T-cell (primary cell): Measurements from ENCODE around the gene PROX1. TPM values are rescaled to one million over a fixed set of nuclear protein-coding genes. Genes with fewer than 3 reads are reported as not detected.

Source experiments
- ATAC-seq, 4 experiments: fragments of 200-7000 bp in 3 of 4; fragments of 150-1000 bp in 1 of 4; cut with Tn5 transposase; replicated peaks in 1 of 4; 1 replicate in 3 of 4; 2 replicates in 1 of 4; pipeline ENCODE4 v1.10.0; 2021; ENCODE audit warnings: moderate library complexity in 3 of 4, mild to moderate bottlenecking in 2 of 4, moderate number of reproducible peaks in 1 of 4
- CTCF ChIA-PET, 2 donors: fragments of 300-600 bp; sonication (Branson Sonifier 250); formaldehyde crosslinking; loops; one replicate each; lab custom pipeline; 2022; ENCODE audit warnings: antibody characterized with exemption in 2 of 2; lab: Charles Lee
- POLR2A ChIA-PET, 2 donors: fragments of 300-600 bp; sonication (Branson Sonifier 250); formaldehyde crosslinking; loops; one replicate each; lab custom pipeline; 2022; ENCODE audit warnings: antibody characterized with exemption in 2 of 2; lab: Charles Lee
- DNase-seq, 35 experiments: peaks; one replicate each; pipeline versions ENCODE4 v3.0.0 to v3.0.0-alpha.2; 2013 to 2023
- H3K27ac ChIP-seq: one replicate; pipeline ENCODE4 v1.5.1; 2013; ENCODE audit warnings: low read length
- H3K27me3 ChIP-seq, 2 experiments: replicated peaks in 1 of 2; 1 replicate in 1 of 2; 2 replicates in 1 of 2; pipeline versions ENCODE4 v1.6.1 to v1.7.0; 2013; ENCODE audit warnings: low read length in 1 of 2, mixed read lengths in 1 of 2; ENCODE audit not compliant: control insufficient read depth in 2 of 2, insufficient read depth in 2 of 2; ENCODE audit errors: extremely low read depth in 1 of 2
- H3K36me3 ChIP-seq, 2 donors: 1 replicate in 1 of 2; 2 replicates in 1 of 2; pipeline versions ENCODE4 v1.6.1 to v1.7.0; 2013; ENCODE audit warnings: low read length in 1 of 2; ENCODE audit not compliant: control insufficient read depth in 2 of 2, insufficient read depth in 1 of 2; ENCODE audit errors: extremely low read depth in 1 of 2
- H3K4me1 ChIP-seq, 2 experiments: 1 replicate in 1 of 2; 2 replicates in 1 of 2; pipeline versions ENCODE4 v1.6.1 to v1.7.0; 2013; ENCODE audit warnings: low read length in 2 of 2, mixed read lengths in 1 of 2; ENCODE audit not compliant: insufficient read depth in 2 of 2, control insufficient read depth in 1 of 2; ENCODE audit errors: extremely low read depth in 1 of 2
- H3K4me3 ChIP-seq, 2 donors: 1 replicate in 1 of 2; 2 replicates in 1 of 2; pipeline versions ENCODE4 v1.5.1 to v1.7.0; 2013; ENCODE audit warnings: mild to moderate bottlenecking in 2 of 2, low read length in 1 of 2, moderate library complexity in 1 of 2; ENCODE audit not compliant: control insufficient read depth in 1 of 2; ENCODE audit errors: extremely low read depth in 1 of 2
- H3K9me3 ChIP-seq: 2 replicates; pipeline ENCODE4 v1.7.0; 2013
- H3K27ac Mint-ChIP-seq, 2 donors: one replicate each; pipeline ENCODE4 v1.8.0; 2020 to 2021; ENCODE audit warnings: mild to moderate bottlenecking in 2 of 2, mixed read lengths in 2 of 2
- H3K27me3 Mint-ChIP-seq, 2 donors: one replicate each; pipeline ENCODE4 v1.8.0; 2021 to 2022; ENCODE audit warnings: mixed read lengths in 2 of 2
- H3K36me3 Mint-ChIP-seq: one replicate; pipeline ENCODE4 v1.8.0; 2021; ENCODE audit warnings: mixed read lengths
- H3K4me1 Mint-ChIP-seq, 3 donors: one replicate each; pipeline ENCODE4 v1.8.0; 2020 to 2022; ENCODE audit warnings: mixed read lengths in 3 of 3, mild to moderate bottlenecking in 1 of 3
- H3K4me3 Mint-ChIP-seq, 3 donors: one replicate each; pipeline ENCODE4 v1.8.0; 2020 to 2022; ENCODE audit warnings: mild to moderate bottlenecking in 3 of 3, mixed read lengths in 3 of 3, moderate library complexity in 3 of 3
- H3K9me3 Mint-ChIP-seq, 3 donors: one replicate each; pipeline ENCODE4 v1.8.0; 2020 to 2022; ENCODE audit warnings: mixed read lengths in 3 of 3
- WGBS: methylation state at CpG from one replicate; pipeline ENCODE4 v1.1.5; 2013; ENCODE audit warnings: missing lambda C conversion rate; ENCODE audit not compliant: insufficient coverage; 5-methylcytosine and 5-hydroxymethylcytosine counted together
- total RNA-seq, 35 experiments: library from RNA in 6 of 35; stranded (reverse) in 6 of 35; fragments of 120-200 nt in 1 of 35; gene quantifications; one replicate each; pipeline versions ENCODE4 v1.2.1 to v1.2.4 and lab custom pipeline; 2013 to 2026

PROX1 gene
- total RNA-seq, 5 donors from 2014 or later (not counting 1 experiment from before 2014, with no cell fraction given), result 0.22 to 0.75 (median 0.29) TPM; not detected in 1

GRCh38 chr1:213962508-213962907 is 25.3 kb upstream of the PROX1 start:
- H3K27me3 ChIP-seq, result no peaks in the 10 kb centered on the region
- H3K27ac ChIP-seq, result no peak overlapping the region
- peaks cover 2 to 3% of the 10 kb centered on the region in 2 donors for H3K27me3 Mint-ChIP-seq
- WGBS, result no CpG with 5 or more reads among the region's 1 CpG
- no peaks in the 10 kb centered on the region for H3K4me1 Mint-ChIP-seq
- no peak overlapping the region for H3K4me3 ChIP-seq
- H3K36me3 ChIP-seq, result no peaks in the 10 kb centered on the region
- no peaks in the 10 kb centered on the region for H3K36me3 Mint-ChIP-seq
- H3K4me1 ChIP-seq, result no peaks in the 10 kb centered on the region
- ChIA-PET CTCF (interaction anchor here in 1 of 2 donors (0.8 kb wide), 1 partner anchor 8 kb away, joined by 3 read pairs; no protein-coding TSS in a partner anchor), POLR2A (interaction anchor here in 1 of 2 donors (0.6 kb wide), 1 partner anchor 658 kb away, joined by 3 read pairs; no protein-coding TSS in a partner anchor)
- H3K27ac Mint-ChIP-seq, result no peak overlapping the region
- H3K9me3 Mint-ChIP-seq, result peaks cover 0 to 14% (median 1%) of the 10 kb centered on the region in 3 donors
- H3K9me3 ChIP-seq, result no peaks in the 10 kb centered on the region
- no peak for ATAC-seq
- no peak for DNase-seq
- no peak overlapping the region for H3K4me3 Mint-ChIP-seq

GRCh38 chr1:213966122-213966521 is 21.7 kb upstream of the PROX1 start:
- Histone ChIP-seq H3K27ac (no peak overlapping the region), H3K9me3 (no peaks in the 10 kb centered on the region), H3K4me3 (no peak overlapping the region), H3K36me3 (no peaks in the 10 kb centered on the region), H3K27me3 (peaks cover 0 to 2% of the 10 kb centered on the region in 2 experiments), H3K4me1 (no peaks in the 10 kb centered on the region)
- no CpG with 5 or more reads among the region's 5 CpGs for WGBS
- Mint-ChIP-seq H3K9me3 (peaks cover 0 to 11% (median 0%) of the 10 kb centered on the region in 3 donors), H3K4me3 (no peak overlapping the region), H3K27me3 (peaks cover 7 to 18% of the 10 kb centered on the region in 2 donors), H3K27ac (no peak overlapping the region), H3K4me1 (no peaks in the 10 kb centered on the region), H3K36me3 (no peaks in the 10 kb centered on the region)
- no peak for ATAC-seq
- no peak for DNase-seq
- POLR2A ChIA-PET, result no interaction called here
- CTCF ChIA-PET, result interaction anchor here in 1 of 2 donors (0.5 kb wide), 1 partner anchor 1539 kb away, joined by 3 read pairs; no protein-coding TSS in a partner anchor

- CTCF ChIA-PET, result no interaction called here
Observed at GRCh38 chr1:213968146-213968825, 19.5 kb upstream of the PROX1 start.

GRCh38 chr1:213969958-213970555 is 17.7 kb upstream of the PROX1 start:
- no peak overlapping the region for H3K4me3 ChIP-seq
- H3K27ac ChIP-seq, result no peak overlapping the region
- H3K9me3 ChIP-seq, result no peaks in the 10 kb centered on the region
- H3K36me3 ChIP-seq, result no peaks in the 10 kb centered on the region
- Mint-ChIP-seq H3K27me3 (peaks cover 7 to 26% of the 10 kb centered on the region in 2 donors), H3K27ac (no peak overlapping the region), H3K36me3 (no peaks in the 10 kb centered on the region), H3K4me1 (no peaks in the 10 kb centered on the region), H3K9me3 (no peaks in the 10 kb centered on the region), H3K4me3 (no peak overlapping the region)
- H3K27me3 ChIP-seq, result peaks cover 0 to 8% of the 10 kb centered on the region in 2 experiments
- WGBS, result 53% methylated on average over 2 of the region's 2 CpGs
- POLR2A ChIA-PET, result no interaction called here
- CTCF ChIA-PET, result no interaction called here
- no peaks in the 10 kb centered on the region for H3K4me1 ChIP-seq
- DNase-seq, result no peak
- no peak for ATAC-seq

More at GRCh38 chr1:213968146-213968825, 19.5 kb upstream of the PROX1 start:
- Mint-ChIP-seq H3K4me1 (no peaks in the 10 kb centered on the region), H3K9me3 (no peaks in the 10 kb centered on the region), H3K27me3 (peaks cover 7 to 27% of the 10 kb centered on the region in 2 donors), H3K27ac (no peak overlapping the region), H3K36me3 (no peaks in the 10 kb centered on the region), H3K4me3 (no peak overlapping the region)
- POLR2A ChIA-PET, result interaction anchor here in 1 of 2 donors (0.5 to 0.6 kb wide), 2 partner anchors 141 to 152 kb away, joined by 3 read pairs; no protein-coding TSS in a partner anchor
- DNase-seq (no peak), ATAC-seq (no peak)
- H3K4me3 ChIP-seq, result no peak overlapping the region
- WGBS, result 38% methylated on average over 2 of the region's 4 CpGs
- H3K36me3 ChIP-seq, result no peaks in the 10 kb centered on the region
- no peak overlapping the region for H3K27ac ChIP-seq
- no peaks in the 10 kb centered on the region for H3K9me3 ChIP-seq
- H3K4me1 ChIP-seq, result no peaks in the 10 kb centered on the region
- peaks cover 0 to 2% of the 10 kb centered on the region in 2 experiments for H3K27me3 ChIP-seq

DNA sequence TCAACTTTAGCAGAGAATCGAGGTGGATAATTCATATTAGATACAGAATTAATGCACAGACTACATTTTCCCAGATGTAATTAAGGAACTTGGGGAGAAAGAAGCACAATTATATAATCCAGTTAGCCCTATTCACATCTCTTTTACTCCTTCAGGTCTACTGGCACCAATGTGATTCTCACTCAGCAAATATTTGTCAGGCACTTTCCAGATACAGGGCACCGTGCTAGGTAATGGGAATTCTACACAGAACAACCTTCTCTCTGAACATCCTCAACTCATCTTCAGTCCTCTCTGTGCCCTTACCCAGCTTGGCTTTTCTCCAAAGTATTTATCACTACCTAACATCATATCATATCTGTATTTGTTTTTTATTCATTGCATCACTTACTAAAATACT is 15.6 kb upstream of the PROX1 start:
- ChIA-PET CTCF (no interaction called here), POLR2A (interaction anchor here in 1 of 2 donors (0.6 kb wide), 1 partner anchor 100 kb away, joined by 3 read pairs; no protein-coding TSS in a partner anchor)
- Mint-ChIP-seq H3K27me3 (peaks cover 16 to 34% of the 10 kb centered on the region in 2 donors), H3K36me3 (no peaks in the 10 kb centered on the region), H3K9me3 (no peaks in the 10 kb centered on the region), H3K27ac (no peak overlapping the region), H3K4me1 (no peaks in the 10 kb centered on the region), H3K4me3 (no peak overlapping the region)
- DNase-seq (no peak), ATAC-seq (no peak)
- no peaks in the 10 kb centered on the region for H3K4me1 ChIP-seq
- H3K27ac ChIP-seq, result no peak overlapping the region
- no peaks in the 10 kb centered on the region for H3K36me3 ChIP-seq
- H3K9me3 ChIP-seq, result no peaks in the 10 kb centered on the region
- H3K4me3 ChIP-seq, result no peak overlapping the region
- H3K27me3 ChIP-seq, result peaks cover 2 to 12% of the 10 kb centered on the region in 2 experiments
- 100% methylated on average over 1 of the region's 2 CpGs for WGBS

DNA sequence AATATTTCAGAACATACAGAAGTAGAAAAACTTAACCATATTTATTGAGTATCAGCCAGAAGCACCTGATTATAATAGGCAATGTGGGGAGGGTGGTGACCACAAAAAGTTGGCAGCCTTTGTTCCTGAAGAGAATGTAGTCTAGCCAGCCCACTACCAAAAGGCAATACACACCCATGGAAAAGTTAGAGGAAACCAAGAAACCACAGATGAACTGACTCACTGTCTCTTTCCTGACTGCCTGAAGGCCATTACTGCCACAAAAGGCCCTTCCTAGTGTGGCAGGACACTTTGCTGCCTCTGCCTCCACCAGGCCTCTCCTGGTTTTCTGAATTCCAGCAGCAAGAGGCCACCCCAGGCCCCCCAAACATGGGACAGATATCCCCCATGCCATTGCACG is 14.6 kb upstream of the PROX1 start:
- ATAC-seq (no peak), DNase-seq (no peak)
- Histone ChIP-seq H3K4me1 (no peaks in the 10 kb centered on the region), H3K4me3 (no peak overlapping the region), H3K27ac (no peak overlapping the region), H3K36me3 (no peaks in the 10 kb centered on the region), H3K9me3 (no peaks in the 10 kb centered on the region), H3K27me3 (peaks cover 10 to 13% of the 10 kb centered on the region in 2 experiments)
- no peak overlapping the region for H3K27ac Mint-ChIP-seq
- H3K4me1 Mint-ChIP-seq, result no peaks in the 10 kb centered on the region
- ChIA-PET POLR2A (interaction anchor here in 1 of 2 donors (0.7 kb wide), 1 partner anchor 30 kb away, joined by 3 read pairs; no protein-coding TSS in a partner anchor), CTCF (no interaction called here)
- no peaks in the 10 kb centered on the region for H3K36me3 Mint-ChIP-seq
- no peak overlapping the region for H3K4me3 Mint-ChIP-seq
- H3K9me3 Mint-ChIP-seq, result no peaks in the 10 kb centered on the region
- WGBS, result no CpG with 5 or more reads among the region's 1 CpG
- peaks cover 23 to 40% of the 10 kb centered on the region in 2 donors for H3K27me3 Mint-ChIP-seq
